ENCODE measurements around the gene PDLIM4.

Gene PDLIM4

GRCh38 chr5:132319975-132320374 is 62.5 kb downstream of the PDLIM4 start:
- H4K20me1 ChIP-seq (ENCODE audit: insufficient read depth), result no peaks in the 10 kb centered on the region
- TF ChIP-seq, protein P1, sequence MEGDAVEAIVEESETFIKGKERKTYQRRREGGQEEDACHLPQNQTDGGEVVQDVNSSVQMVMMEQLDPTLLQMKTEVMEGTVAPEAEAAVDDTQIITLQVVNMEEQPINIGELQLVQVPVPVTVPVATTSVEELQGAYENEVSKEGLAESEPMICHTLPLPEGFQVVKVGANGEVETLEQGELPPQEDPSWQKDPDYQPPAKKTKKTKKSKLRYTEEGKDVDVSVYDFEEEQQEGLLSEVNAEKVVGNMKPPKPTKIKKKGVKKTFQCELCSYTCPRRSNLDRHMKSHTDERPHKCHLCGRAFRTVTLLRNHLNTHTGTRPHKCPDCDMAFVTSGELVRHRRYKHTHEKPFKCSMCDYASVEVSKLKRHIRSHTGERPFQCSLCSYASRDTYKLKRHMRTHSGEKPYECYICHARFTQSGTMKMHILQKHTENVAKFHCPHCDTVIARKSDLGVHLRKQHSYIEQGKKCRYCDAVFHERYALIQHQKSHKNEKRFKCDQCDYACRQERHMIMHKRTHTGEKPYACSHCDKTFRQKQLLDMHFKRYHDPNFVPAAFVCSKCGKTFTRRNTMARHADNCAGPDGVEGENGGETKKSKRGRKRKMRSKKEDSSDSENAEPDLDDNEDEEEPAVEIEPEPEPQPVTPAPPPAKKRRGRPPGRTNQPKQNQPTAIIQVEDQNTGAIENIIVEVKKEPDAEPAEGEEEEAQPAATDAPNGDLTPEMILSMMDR (conservative IDR thresholded peaks at IDR 0.05; ENCODE audit: low read depth, low read length), result no peak
- no peak overlapping the region for H3K4me3 ChIP-seq (IDR thresholded peaks at IDR 0.05; ENCODE audit: insufficient read depth, low read depth, low read length)
- H3K27ac ChIP-seq, result no peak overlapping the region
- no peak overlapping the region for H2AFZ ChIP-seq (ENCODE audit: low read depth)
- no peak overlapping the region for H3K9ac ChIP-seq
- H3K4me2 ChIP-seq, result no peak overlapping the region
- H3K79me2 ChIP-seq (ENCODE audit: insufficient read depth, low read depth), result no peaks in the 10 kb centered on the region
- H3K36me3 ChIP-seq (ENCODE audit: insufficient read depth), result no peaks in the 10 kb centered on the region
- H3K27me3 ChIP-seq (ENCODE audit: insufficient read depth, low read depth), result no peaks in the 10 kb centered on the region
- H3K4me1 ChIP-seq (ENCODE audit: low read depth, poor library complexity, severe bottlenecking), result no peaks in the 10 kb centered on the region

DNA sequence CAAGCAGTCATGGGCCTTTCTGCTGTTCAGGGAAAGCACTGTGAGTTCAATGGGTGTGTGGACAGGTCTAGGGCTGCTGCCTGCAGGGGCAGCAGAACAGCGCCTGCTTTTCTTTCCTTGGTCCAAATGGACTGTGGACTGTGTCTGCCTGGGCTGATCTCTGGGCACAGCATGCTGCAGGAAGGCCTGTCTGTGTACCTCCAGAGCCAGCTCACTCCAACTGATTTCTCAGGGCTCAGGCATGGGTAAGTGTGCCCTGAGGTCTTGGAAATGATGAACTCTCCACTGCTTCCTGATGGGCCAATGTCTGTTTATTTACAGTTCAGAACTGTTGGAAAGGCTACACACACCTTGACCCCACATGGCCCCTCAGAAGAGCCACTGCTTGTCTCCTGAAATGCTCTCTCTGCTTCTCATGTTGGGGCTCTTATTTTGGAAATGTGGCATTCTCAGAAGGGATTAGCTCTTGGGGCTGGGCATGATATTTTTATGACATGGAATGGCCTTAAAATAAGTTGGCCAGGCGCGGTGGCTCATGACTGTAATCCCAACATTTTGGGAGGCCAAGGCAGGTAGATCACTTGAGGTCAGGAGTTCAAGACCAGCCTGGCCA is 63.7 kb downstream of the PDLIM4 start:
- TF ChIP-seq, protein P1 (conservative IDR thresholded peaks at IDR 0.05; ENCODE audit: low read depth, low read length), result no peak
- no peak overlapping the region for H3K4me2 ChIP-seq
- no peak overlapping the region for H2AFZ ChIP-seq (ENCODE audit: low read depth)
- no peak overlapping the region for H3K27ac ChIP-seq
- H3K27me3 ChIP-seq (ENCODE audit: insufficient read depth, low read depth), result no peaks in the 10 kb centered on the region
- no peaks in the 10 kb centered on the region for H3K79me2 ChIP-seq (ENCODE audit: insufficient read depth, low read depth)
- no peak overlapping the region for H3K4me3 ChIP-seq (IDR thresholded peaks at IDR 0.05; ENCODE audit: insufficient read depth, low read depth, low read length)
- no peaks in the 10 kb centered on the region for H3K36me3 ChIP-seq (ENCODE audit: insufficient read depth)
- no peaks in the 10 kb centered on the region for H4K20me1 ChIP-seq (ENCODE audit: insufficient read depth)
- H3K9ac ChIP-seq, result no peak overlapping the region
- H3K4me1 ChIP-seq (ENCODE audit: low read depth, poor library complexity, severe bottlenecking), result no peaks in the 10 kb centered on the region

DNA sequence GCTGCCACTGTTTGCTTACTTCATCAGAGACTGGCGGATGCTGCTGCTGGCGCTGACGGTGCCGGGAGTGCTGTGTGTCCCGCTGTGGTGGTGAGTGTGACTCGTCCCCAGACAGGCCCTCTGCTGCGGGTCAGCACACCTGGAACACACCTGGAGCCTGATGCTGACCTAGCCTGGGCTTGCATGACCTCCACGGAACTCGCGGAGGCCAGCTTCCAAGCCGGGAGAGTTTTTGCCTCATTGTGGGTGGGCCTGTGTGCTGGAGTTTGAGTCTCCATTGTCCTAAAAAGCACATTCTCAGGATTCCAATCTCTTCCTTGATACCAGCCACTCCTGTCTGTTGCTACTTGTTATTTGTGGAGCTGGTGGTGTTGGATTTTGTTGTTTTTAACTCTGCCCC is 64.8 kb downstream of the PDLIM4 start:
- TF ChIP-seq, protein P1 (conservative IDR thresholded peaks at IDR 0.05; ENCODE audit: low read depth, low read length), result no peak
- Histone ChIP-seq H3K79me2 (ENCODE audit: insufficient read depth, low read depth) (no peaks in the 10 kb centered on the region), H3K4me2 (no peak overlapping the region), H3K9ac (no peak overlapping the region), H2AFZ (ENCODE audit: low read depth) (no peak overlapping the region), H3K4me3 (IDR thresholded peaks at IDR 0.05; ENCODE audit: insufficient read depth, low read depth, low read length) (no peak overlapping the region), H3K4me1 (ENCODE audit: low read depth, poor library complexity, severe bottlenecking) (no peaks in the 10 kb centered on the region), H4K20me1 (ENCODE audit: insufficient read depth) (no peaks in the 10 kb centered on the region), H3K27ac (no peak overlapping the region), H3K36me3 (ENCODE audit: insufficient read depth) (no peaks in the 10 kb centered on the region), H3K27me3 (ENCODE audit: insufficient read depth, low read depth) (no peaks in the 10 kb centered on the region)
